ENCODE measurements around the gene VILL.

VILL gene

GRCh38 chr3:37987315-37987697 lies 3.3 kb upstream of the VILL start:
- no peak for DNase-seq

DNA sequence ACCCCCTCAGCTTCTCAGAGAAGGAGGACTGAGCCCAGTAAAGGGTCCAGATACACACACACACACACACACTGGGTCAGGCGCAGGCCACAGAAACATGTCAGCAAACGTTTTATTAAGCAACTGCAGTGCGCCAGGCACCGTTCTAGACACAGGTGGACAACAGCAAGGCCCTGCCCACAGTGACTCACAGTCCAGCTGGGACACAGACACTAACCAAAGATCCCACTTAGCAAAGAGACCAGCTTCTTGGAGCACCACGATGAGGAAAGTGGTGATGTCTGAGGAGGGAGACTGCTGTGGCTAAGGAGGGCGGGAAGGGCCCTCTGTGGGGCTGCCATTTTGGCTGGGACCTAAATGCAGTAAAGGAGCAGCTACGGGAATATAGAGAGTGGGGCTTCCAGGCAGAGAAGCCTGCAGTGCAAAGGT lies 2.8 kb upstream of the VILL start:
- DNase-seq, result peak; percentile 93

DNA sequence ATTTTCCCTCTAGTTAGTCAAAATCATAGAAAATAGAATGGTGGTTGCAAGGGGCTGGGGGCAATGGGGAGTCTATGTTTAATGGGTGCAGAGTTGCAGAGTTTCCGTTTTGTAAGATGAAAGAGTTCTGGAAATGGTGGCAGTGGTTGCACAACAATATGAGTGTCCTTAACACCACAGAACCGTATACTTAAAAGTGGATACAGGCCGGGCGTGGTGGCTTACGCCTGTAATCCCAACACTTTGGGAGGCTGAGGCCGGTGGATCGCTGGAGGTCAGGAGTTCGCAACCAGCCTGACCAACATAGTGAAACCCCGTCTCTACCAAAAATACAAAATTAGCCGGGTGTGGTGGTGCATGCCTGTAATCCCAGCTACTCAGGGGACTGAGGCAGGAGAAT lies 2.2 kb upstream of the VILL start:
- peak; percentile 86 for DNase-seq

DNA sequence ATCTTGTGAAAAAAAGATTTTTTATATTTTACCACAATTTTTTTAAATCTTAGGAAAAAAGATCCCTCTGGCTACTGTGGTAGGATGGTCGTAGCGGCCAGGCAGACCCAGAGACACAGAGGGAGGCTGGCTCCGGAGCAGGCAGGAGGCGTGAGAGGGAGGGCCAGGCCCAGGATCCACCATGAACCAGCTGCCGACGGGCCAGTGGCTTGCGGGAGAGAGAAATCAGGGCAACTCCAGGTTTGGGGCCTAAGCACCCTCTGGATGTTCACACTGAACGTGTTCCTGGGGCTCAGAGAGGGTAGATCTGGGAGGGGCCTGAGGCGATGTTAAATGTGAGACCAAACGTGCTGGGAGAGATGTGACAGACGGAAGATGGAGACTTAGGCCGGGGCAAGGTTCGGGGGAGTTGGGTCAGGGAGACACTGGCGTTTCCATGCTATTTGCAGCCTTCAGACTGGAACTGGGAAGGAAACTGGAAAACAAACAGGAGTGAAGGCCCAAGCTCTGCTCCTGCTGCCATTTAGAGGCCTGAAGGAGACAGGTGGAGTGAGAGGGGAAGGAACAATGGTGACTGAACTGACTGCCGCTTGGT lies 1.6 kb upstream of the VILL start:
- no peak for DNase-seq

DNA sequence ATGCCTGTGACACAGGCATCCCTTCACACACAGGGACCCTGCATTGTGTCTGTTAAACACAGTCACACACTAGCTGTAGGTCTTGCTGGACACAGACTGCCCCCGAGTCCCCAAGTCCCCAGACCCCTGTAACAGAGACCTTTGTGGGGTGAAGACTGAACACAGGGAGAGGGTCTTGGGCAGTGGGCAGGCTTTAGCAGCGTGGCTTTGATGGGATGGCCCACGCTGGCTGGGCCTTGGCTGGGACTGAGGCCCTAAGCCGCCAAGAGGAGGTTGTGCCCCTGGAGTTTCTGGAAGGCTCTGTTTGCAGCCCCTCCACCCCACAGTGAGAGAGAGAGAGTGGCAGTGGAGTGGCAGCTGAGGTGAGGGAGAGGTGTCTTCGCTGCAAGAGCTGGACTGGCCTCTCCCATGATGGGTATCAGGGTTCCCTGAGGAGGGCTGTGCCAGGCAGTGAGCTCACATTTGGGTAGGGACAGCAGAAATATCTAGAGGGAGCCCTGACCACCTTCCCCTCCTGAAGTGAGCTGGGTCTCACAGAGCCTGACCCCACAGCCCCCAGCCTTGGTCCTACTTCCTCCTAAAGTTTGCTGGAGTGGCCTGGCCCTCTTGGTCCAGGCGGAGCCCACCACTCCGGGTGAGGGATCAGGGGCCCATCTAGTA lies 635 bp upstream of the VILL start:
- DNase-seq, result no peak

DNA sequence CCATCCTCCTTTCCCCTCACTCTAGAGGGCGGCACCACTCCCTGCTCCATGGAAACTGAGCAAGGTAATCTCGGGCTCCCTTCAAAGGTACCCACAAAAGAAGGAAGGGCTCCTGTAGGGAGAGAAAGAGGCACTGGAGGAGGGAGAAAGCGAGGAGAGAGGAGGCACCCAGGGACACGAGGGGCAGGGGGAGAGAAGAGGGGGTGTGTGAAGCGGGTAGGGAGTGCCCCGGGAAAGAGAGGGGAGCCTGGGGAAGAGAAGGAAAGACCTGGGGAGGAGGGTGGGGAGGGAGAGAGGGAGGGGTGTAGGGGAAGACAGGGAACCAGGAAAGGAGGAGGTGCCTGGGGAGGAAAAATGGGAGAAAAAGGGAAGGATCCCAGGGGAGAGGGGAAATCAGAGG lies 523 bp downstream of the VILL start:
- DNase-seq, result no peak

DNA sequence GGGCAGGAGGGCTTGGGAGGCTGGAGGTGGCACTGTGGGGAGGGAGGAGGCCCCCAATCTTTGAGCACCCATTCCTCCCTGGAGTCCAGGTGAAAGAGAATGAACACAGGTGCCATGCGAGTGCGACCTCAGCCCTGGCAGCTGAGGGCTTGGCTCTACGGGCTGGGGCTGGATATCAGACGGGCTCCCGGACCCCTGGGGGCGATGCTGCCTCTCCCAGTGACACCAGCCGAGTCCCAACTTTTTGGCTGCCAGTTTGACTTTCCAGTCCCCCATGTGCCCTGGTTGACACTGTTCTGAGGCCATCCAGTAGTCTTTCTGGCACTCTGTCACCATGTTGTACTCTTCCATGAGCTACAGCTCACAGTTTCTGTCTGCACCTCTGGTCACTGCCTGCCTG lies 1.2 kb downstream of the VILL start:
- no peak for DNase-seq

DNA sequence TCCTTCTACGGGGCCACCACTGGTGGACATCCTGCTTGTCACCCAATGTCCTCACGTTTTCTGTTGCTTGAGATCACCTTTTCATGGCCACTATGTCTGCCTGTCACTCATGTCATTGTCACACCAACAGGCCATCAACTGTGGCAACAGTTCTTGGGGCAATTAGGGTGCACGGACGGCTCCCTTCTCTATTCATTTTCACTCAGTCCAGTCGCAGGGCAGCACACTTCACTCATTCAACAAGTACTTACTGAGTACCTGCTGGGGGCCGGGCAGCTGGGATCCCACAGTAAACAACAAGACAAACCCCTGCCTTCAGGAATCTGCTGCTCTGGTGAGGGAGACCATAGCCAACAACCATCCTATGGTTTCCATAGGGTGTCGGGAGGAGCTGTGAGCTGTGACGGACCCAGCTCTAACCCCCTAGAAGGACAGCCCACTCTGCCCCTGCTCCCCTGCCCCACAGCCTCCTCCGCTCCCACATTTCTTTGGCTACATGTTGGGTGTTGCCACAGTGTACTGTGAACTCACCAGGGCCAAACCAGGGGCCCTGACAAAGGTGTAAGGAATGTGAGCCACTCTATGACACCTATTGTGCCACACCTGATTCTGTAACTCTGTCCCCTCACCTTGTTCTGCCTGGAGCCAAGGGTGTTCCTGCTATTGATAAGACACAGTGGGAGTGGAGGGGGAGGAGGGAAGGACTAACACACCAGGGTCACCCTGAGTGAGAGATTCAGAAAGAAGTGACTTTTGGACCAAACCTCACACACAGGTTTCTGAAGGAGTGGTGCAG lies 1.9 kb downstream of the VILL start:
- DNase-seq, result no peak

GRCh38 chr3:37993067-37993455 lies 2.5 kb downstream of the VILL start:
- DNase-seq, result no peak

GRCh38 chr3:37993460-37993819 lies 2.9 kb downstream of the VILL start:
- DNase-seq, result no peak

DNA sequence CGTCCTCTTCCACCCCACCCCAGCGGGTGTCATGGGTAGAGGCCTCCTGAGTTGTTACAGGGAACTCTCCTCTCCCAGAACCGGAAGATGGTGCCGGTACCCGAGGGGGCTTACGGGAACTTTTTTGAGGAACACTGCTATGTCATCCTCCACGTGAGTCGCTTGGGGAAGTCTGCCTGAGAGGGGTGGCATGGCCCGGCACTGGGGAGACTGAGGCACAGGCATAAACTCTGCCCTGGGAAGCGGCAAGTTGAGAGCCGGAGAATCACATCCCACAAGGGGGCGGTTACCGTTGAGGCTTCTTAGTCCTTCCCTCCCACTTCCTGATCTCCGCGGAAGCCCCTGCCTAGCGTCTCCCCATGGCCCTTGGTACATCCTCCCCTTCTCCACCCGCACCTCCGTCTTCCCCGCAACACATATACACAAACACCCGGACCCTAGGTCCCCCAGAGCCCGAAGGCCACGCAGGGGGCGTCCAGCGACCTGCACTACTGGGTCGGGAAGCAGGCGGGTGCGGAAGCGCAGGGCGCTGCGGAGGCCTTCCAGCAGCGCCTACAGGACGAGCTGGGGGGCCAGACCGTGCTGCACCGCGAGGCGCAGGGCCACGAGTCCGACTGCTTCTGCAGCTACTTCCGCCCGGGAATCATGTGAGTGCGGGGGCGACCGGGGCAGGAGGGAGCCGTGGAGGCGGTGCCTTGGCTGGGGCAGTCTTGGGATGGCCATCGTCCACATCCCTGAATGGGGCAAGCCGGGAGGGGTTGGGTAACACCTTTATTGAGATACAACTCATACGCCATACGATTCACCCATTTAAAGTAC lies 3.4 kb downstream of the VILL start:
- peak; percentile 68 for DNase-seq

DNA sequence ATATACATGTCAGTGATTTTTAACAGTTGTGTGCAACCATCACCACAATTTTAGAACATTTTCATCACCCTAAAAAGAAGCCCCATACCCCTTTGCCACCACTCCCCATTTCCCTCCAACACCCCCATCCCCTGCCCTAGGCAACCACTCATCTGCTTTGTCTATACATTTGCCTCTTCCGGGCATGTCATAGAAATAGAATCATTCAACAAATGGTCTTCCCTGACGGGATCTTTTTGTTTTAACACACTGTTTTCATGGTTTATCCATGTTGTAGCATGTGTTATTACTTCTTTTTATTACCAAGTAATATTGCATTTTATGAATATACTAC lies 4.0 kb downstream of the VILL start:
- DNase-seq, result no peak

DNA sequence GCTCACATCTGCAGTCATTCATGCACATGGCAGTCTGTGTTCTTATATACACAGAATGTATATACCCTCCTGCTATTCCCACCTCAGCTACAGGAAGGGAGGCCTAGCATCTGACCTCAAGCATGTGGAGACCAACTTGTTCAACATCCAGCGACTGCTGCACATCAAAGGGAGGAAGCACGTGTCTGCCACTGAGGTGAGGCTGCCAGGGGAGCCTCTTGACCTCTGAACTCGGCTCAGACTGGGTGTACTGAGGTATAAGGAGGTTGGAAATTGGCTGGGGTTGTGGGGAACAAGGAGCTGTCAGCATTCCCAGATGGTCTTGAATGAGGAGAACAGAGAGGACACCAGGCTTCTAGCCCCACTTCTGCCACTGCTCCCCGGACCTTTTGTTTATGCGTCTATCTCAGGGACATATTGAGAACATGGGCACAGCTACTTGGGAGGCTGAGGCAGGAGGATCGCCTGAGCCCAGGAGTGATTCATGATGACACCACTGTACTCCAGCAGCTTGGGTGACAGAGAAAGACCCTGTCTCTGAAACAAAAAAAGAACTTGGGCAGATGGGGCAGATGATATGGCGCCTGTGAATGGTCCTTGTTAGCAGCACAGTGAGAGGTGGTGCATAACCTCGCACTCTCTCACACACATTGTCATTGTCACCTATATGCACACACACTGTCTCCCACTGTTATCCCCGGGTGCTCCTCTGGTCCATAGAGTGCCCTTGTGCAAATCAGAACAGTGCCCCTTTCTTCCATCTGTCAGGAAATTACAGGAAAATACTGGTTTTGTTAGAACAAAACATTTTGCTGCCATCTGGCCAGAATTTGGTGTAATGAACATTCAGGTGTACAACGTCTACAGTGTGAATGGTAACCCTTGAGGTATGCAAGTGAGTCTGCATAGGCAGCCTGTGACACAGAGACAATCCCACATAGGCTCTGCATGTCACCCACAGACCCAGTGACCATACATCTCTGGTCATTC lies 5.4 kb downstream of the VILL start:
- DNase-seq, result no peak

DNA sequence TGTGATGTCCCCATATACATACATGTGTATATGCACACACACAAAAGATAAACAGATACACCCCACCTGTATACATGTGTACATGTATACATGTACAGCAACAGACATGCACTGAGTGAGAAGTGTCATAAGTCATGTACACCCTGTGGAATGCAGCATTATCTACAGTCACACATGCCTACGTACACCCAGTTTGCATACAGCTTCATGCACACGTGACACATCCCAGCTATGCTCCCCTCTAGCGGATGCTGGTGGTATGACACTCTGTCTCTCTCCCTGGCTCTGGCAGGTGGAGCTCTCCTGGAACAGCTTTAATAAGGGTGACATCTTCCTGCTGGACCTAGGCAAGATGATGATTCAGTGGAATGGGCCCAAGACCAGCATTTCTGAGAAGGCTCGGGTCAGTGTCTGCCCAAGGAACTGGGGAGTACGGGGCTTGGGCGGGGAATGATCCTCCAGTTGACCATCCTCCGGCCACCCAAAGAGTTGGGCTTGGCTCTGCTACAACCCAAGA lies 6.3 kb downstream of the VILL start:
- peak; percentile 79 for DNase-seq

GRCh38 chr3:37997342-37997741 lies 6.8 kb downstream of the VILL start:
- DNase-seq, result no peak

DNA sequence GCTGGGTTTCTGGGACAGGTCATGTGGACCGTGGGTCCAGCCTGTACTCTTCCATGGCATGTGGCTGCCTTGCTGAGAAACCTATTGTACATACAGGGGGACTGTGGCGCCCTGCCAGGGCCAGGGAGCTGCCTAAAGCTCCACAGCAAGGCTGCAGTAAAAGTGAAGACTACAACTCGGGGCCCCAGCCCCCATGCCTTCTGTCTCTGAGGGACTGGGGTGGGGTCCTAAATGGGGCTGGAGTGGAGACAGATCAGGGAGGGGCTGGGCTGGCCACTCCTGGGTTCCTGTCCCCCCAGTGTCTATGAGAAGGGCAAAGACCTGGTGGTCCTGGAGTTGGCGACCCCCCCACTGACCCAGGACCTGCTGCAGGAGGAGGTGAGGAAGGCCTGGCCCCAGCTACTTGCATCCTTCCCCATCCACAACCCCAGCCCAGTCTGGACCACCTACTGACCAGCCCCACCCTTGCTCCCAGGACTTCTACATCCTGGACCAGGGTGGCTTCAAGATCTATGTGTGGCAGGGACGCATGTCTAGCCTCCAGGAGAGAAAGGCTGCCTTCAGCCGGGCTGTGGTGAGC lies 7.3 kb downstream of the VILL start:
- DNase-seq, result no peak

DNA sequence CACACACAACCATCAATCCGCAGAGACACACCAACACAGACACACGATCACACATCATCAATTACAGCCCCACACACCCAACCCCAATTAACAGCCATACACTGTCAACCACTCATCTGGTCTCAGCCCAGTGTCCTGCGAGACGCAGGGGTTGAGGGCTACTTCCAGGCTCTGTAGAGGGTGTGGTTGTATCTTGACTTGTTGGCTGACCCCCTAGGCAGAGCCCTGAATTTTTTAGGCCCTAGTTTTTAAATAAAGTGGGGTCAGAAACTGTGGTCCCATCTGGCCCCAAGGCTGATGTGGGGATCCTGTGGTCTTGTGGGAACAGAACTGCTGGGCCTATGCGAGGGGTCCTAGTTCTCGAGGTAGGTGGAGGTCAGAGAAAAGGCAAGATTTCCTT lies 9.2 kb downstream of the VILL start:
- DNase-seq, result no peak

DNA sequence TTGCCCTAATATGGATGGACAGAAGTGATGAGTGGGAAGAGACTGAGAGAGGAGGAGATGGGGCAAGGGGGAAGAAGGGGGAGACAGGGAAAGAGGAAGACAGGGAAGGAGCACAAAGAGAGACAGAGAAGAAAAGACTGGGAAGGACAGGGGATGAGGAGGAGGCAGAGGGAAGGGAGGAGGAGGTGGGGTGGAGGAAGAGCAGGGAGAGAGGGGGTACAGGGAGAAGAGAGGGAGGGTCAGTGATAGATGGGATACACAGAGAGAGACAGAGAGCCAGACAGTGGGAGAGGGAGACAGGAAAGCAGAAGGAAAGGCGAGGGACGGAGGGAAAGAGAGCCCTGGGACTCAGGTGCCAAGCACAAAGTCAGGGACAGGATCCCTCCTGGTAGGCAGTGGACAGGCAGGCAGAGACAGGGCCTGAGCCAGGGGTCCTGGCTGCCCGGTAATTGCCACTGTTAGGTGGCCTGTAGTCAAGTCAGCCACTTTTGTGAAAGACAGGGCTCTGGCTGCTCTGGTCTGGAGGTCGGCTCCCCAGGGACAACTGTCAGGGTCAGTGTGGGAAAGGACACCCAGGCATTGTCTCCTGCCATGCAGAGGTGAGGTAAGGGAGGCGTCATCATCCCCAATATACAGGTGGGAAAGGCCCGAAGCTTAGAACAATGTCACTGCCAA lies 9.8 kb downstream of the VILL start:
- no peak for DNase-seq

- DNase-seq, result no peak
Measured at GRCh38 chr3:38000965-38001455, 10.4 kb downstream of the VILL start.

- DNase-seq, result peak; percentile 3
Measured at GRCh38 chr3:38001456-38002081, 11.0 kb downstream of the VILL start.
